Measurements from ENCODE around the gene CDSN.

CDSN gene

DNA sequence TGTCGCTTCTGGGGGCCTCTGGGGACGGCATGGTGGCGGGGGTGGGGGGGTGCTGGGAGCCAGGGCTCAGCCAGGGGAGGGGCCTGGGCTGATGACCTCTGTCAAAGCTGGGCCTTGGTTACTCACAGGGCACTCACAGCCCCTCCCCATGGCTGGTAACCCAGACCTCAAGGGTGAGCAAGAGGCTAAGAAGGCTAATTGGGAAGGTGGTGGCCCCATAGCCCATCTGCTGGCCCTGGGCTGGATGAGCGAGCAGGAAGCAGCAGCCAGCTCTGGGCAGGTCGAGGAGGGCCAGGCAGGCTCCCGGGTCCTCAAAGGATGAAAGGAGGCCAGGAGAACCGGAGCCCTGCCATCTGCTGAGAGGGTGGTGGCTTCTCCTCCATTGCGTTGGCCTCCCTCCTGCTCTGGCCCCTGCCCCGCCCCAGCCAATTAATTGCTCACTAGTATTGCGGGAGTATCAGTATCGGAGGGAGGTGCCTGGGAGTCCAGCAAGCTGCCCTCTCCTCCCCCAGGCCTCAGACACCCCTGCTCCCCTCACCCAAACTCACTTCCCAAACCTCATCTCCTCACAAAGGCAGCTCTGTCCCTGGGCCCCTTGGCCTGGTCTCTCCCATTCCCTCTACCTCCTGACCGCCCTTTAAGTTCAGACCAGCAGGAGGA lies 1.0 kb upstream of the CDSN start:
- FAIRE-seq = no peak
- no peak for DNase-seq (ENCODE audit: insufficient read length, low spot score)

DNA sequence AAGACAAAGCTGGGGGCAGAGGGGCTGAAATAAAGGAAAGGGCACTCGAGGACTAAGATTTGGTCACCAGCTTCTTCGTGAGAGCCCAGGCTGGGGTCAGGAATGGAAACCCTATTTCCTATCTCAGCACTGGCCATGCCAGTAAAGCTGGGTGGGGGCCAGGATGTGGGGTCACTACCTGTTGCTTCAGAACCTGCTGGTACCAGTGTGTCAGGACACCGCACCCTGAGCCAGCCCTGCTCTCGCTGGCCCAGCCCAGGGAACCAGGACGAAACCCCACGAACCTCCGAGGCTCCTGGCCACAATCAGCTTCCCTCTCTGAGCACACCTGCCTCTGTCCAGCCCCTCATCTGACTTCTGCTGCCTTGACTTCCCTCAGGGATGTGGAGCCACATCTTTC lies 2.1 kb downstream of the CDSN start:
- DNase-seq (ENCODE audit: insufficient read length, low spot score) = no peak
- no peak for FAIRE-seq

- FAIRE-seq = no peak
These were observed 3.4 kb downstream of the CDSN start for GRCh38 chr6:31116661-31117385.

DNA sequence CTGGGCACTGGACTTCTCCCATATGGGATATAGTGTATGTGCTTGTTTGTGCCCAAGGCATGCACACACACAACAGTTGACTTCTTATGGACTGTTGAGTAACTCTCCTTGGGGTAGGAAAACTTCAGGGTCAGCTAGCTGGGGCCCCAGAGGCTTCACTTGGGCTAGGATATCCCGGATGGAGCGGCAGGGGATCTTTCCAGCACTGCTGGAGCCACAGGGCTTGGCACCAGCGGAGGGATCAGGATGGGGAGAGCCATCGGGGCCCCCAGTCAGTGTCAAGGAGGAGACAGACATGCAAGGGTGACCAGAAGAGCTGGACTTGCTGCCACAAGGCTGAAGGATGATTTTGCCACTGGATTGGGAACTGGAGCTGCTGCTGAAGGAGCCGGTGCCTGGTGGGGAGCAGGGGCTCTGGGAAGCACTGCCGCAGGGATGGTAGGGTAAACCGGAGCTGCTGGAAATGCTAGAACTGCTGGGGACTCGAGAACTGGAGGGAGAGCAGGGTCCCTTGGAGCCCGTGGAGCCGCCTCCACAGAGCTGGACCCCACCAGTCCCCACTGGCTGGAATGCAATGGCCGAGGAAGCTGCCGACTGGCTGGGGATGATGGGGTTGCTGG lies 4.2 kb downstream of the CDSN start:
- FAIRE-seq = no peak
- no peak for DNase-seq (ENCODE audit: insufficient read length, low spot score)

More at GRCh38 chr6:31116661-31117385, 3.4 kb downstream of the CDSN start:
- no peak for DNase-seq (ENCODE audit: insufficient read length, low spot score)

- FAIRE-seq (no peak), DNase-seq (ENCODE audit: insufficient read length, low spot score) (no peak)
These were observed 5.0 kb downstream of the CDSN start for GRCh38 chr6:31114970-31115849.

DNA sequence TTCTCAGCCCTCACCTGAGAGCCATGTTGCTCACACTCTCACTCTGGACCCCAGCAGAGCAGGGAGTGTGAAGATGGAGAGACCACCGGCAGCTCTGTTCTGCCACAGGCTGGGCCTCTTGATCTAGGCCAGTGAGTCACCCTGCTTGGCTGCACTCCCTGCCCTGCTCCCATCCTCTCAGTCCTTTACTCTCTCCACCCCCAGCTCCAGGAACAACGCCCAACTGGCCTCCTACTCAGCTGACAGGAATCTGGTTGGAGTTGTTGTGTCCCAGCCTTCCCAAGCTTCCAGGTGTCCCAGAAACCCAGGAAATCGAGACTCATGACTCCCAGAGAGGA lies 5.7 kb downstream of the CDSN start, which contains the start of gene PSORS1C1:
TSS of gene PSORS1C1 (plus strand) at position 260 of the 338 bp plus-strand sequence. CDS start 14,833 bp downstream, outside the sequence.
- FAIRE-seq = no peak

GRCh38 chr6:31113861-31114540 lies 6.2 kb downstream of the CDSN start:
- no peak for FAIRE-seq
- no peak for DNase-seq (ENCODE audit: insufficient read length, low spot score)

More for the DNA sequence above, 5.7 kb downstream of the CDSN start, which contains the start of gene PSORS1C1:
- no peak for DNase-seq (ENCODE audit: insufficient read length, low spot score)

- no peak for DNase-seq (ENCODE audit: insufficient read length, low spot score)
These were observed 7.8 kb downstream of the CDSN start, which contains the start of gene C6orf15 for GRCh38 chr6:31112478-31112877. TSS of gene C6orf15 (minus strand) at chr6:31112575. CDS start at chr6:31112555, 20 bp downstream.

GRCh38 chr6:31111712-31112111 lies 8.5 kb downstream of the CDSN start:
- DNase-seq (ENCODE audit: insufficient read length, low spot score) (no peak), FAIRE-seq (no peak)

More at GRCh38 chr6:31112478-31112877, 7.8 kb downstream of the CDSN start, which contains the start of gene C6orf15:
- no peak for FAIRE-seq

- no peak for DNase-seq (ENCODE audit: insufficient read length, low spot score)
- no peak for FAIRE-seq
These were observed 9.2 kb downstream of the CDSN start for GRCh38 chr6:31110825-31111582.

DNA sequence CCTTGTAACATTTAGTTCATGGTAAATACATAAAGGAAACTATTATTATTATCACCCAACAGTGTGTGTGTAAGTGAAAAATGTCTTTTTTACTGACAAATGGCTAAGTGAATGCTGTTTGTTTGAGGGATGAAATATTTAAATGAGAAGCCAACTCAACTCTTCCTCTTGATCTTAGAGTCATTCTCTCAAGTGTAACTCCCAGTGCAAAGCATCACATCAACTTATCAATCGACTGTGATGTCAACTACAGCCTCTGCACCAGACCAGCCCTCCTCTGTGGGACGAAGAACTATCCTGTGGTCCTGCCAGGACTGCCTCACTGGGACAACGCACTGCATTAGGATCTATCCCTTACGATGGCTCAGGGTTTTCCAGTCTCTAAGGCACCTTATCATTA lies 13.2 kb downstream of the CDSN start:
- no peak for FAIRE-seq

DNA sequence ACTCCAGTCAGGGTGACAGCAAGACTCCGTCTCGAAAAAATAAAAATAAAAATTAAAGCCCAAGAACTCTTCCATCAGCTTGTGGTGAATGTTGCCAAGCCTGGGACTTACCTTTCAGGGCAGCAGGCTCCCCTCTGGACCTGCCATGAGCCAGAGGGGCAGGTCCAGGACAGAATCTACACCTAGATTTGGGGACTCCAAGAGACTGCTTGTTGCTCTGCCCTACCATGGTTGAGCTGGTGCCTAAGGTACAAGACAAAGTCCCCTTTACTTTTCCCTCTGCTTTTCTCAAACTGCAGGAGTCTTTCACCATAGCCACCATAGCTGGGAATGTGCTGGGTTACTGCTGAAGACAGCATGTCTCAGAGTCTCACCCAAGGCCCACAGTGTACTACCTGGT lies 17.1 kb downstream of the CDSN start:
- FAIRE-seq (no peak), DNase-seq (ENCODE audit: insufficient read length, low spot score) (no peak)

More for the DNA sequence above, 13.2 kb downstream of the CDSN start:
- no peak for DNase-seq (ENCODE audit: insufficient read length, low spot score)

DNA sequence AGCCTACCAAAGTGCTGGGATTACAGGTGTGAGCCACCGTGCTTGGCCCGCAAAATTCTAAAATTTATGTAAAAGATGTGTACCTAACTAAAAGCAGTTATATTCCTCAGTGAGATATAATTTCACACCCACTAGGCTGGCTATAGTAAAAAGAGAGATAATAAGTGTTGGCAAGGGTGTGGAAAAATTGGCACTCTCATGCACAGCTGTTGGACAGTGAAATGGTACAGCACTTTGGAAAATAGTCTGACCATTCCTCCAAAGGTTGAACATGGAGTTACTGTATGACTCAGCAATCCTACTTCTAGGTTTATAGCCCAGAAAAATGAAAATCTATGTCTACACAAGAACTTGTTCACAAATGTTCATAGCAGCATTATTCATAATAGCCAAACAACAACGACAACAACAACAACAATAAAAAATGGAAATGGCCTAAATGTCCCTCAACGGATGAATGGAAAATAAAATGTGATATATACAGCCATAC lies 21.8 kb downstream of the CDSN start:
- FAIRE-seq (no peak), DNase-seq (ENCODE audit: insufficient read length, low spot score) (no peak)

GRCh38 chr6:31096656-31097055 lies 23.6 kb downstream of the CDSN start:
- DNase-seq (ENCODE audit: insufficient read length, low spot score) (no peak), FAIRE-seq (no peak)

DNA sequence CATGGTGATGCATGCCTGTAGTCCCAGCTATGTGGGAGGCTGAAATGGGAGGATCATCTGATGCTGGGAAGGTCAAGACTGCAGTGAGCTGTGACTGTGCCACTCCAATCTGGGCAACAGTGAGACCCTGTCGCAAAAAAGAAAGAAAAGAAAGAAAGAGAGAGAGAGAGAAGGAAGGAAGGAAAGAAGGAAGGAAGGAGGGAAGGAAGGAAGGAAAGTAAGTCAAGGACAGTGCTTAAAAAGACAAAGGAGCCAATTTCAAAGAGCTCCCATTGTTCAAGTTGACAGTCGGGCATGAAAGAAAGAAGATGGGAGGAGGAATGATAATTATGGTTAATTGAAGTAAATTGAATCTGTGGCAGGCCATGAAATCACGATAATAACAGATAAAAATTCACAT lies 24.0 kb downstream of the CDSN start:
- FAIRE-seq = no peak
- no peak for DNase-seq (ENCODE audit: insufficient read length, low spot score)

GRCh38 chr6:31094389-31094881 lies 25.8 kb downstream of the CDSN start:
- FAIRE-seq (no peak), DNase-seq (ENCODE audit: insufficient read length, low spot score) (no peak)

DNA sequence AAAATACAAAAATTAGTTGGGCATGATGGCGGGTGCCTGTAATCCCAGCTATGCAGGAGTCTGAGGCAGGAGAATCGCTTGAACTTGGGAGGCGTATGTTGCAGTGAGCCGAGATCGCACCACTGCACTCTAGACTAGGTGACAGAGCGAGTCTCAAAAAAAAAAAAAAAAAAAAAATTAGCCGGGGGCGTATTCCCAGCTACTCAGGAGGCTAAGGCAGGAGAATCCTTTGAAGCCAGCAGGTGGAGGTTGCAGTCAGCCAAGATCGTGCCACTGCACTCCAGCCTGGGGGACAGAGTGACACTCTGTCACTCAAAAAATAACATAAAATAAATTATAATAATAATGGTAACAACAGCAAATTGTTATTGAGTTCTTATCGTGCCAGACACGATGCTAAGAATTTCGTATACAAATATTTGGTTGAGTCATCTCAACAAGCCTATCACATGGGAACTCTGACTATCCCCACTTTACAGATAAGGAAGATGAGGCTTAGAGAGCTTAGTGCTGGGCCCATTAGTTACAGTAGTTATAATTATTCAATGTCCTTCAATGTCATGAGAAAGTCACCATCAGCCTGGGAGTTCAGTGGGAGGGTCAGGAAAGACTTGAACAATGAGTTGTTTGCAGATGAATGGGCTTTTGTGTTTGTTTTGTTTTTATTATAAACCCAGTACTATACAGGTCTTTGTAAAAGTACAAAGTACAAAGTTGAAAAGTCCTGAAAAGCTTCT lies 27.3 kb downstream of the CDSN start:
- DNase-seq (ENCODE audit: insufficient read length, low spot score) = no peak
- FAIRE-seq = no peak

DNA sequence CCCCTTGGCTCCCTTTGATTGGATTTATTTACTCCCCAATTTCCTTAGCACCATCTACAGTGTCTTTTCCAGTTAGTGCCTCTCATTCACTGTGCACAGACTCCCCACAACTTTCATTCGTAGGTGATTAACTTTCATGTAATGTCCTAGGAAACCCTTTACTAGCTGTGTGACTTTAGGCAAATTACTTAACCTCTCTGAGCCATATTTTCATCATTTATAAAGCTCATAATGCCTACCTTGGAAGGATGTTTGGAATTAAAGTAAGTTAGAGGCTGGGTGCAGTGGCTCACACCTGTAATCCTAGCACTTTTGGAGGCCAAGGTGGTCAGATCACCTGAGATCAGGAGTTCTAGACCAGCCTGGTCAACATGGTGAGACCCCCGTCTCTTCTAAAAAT lies 28.0 kb downstream of the CDSN start:
- FAIRE-seq (no peak), DNase-seq (ENCODE audit: insufficient read length, low spot score) (no peak)

Measured in GM19239 (cell line).